ENCODE results near the gene PIGS. TPM values are rescaled to one million over a fixed set of nuclear protein-coding genes. Genes with fewer than 3 reads are reported as not detected.

Gene PIGS
- total RNA-seq, 4 donors from 2014 or later = 41.9 to 55.5 (median 47.2) TPM

- Histone ChIP-seq H3K9me3 (no peaks in the 10 kb centered on the region), H3K36me3 (peaks cover 0 to 4% (median 1%) of the 10 kb centered on the region in 4 donors), H3K27me3 (no peaks in the 10 kb centered on the region), H3K4me3 (no peak overlapping the region), H3K4me1 (peaks cover 39 to 54% (median 46%) of the 10 kb centered on the region in 4 donors), H3K27ac (replicated peaks in 1 of 4) (no peak overlapping the region)
- intact Hi-C loops (cut with DNase I) = no loop called here
- 98% methylated on average over 6 of the region's 6 CpGs for WGBS
- TF ChIP-seq EP300 (IDR thresholded peaks at IDR 0.05) (no peak), POLR2AphosphoS5 (IDR thresholded peaks at IDR 0.05) (no peak), CTCF (IDR thresholded peaks at IDR 0.05) (no peak), POLR2A (IDR thresholded peaks at IDR 0.05; ENCODE audit: low read depth) (no peak)
- DNase-seq (ENCODE audit: extremely low spot score) = no peak
Measured at GRCh38 chr17:28573966-28574480, 2.7 kb upstream of the PIGS start.

GRCh38 chr17:28573521-28573920 is 2.2 kb upstream of the PIGS start:
- no peak for DNase-seq (ENCODE audit: extremely low spot score)
- TF ChIP-seq POLR2AphosphoS5 (IDR thresholded peaks at IDR 0.05) (no peak), POLR2A (IDR thresholded peaks at IDR 0.05; ENCODE audit: low read depth) (no peak), EP300 (IDR thresholded peaks at IDR 0.05) (no peak), CTCF (IDR thresholded peaks at IDR 0.05) (no peak)
- WGBS = 94% methylated on average over 9 of the region's 9 CpGs
- Histone ChIP-seq H3K9me3 (no peaks in the 10 kb centered on the region), H3K36me3 (peaks cover 0 to 4% (median 0%) of the 10 kb centered on the region in 4 donors), H3K4me1 (peaks cover 40 to 58% (median 48%) of the 10 kb centered on the region in 4 donors), H3K27me3 (no peaks in the 10 kb centered on the region), H3K27ac (replicated peaks in 1 of 4) (no peak overlapping the region), H3K4me3 (no peak overlapping the region)
- intact Hi-C loops (cut with DNase I) = no loop called here

GRCh38 chr17:28573040-28573380 is 1.7 kb upstream of the PIGS start:
- H3K27ac ChIP-seq (replicated peaks in 1 of 4) = no peak overlapping the region
- no peak for TF ChIP-seq POLR2A (IDR thresholded peaks at IDR 0.05; ENCODE audit: low read depth)
- no peak for TF ChIP-seq POLR2AphosphoS5 (IDR thresholded peaks at IDR 0.05)
- no peak for TF ChIP-seq CTCF (IDR thresholded peaks at IDR 0.05)
- TF ChIP-seq EP300 (IDR thresholded peaks at IDR 0.05) = no peak

GRCh38 chr17:28572259-28573039 is 1.1 kb upstream of the PIGS start:
- H3K4me3 ChIP-seq = peak overlapping the region; percentile 76 to 92 (median 86)
- no peak for DNase-seq (ENCODE audit: extremely low spot score)
- H3K27me3 ChIP-seq = no peaks in the 10 kb centered on the region
- WGBS = 68% methylated on average over 3 of the region's 5 CpGs
- H3K9me3 ChIP-seq = no peaks in the 10 kb centered on the region
- H3K27ac ChIP-seq (replicated peaks in 1 of 4) = peak overlapping the region; percentile 73 to 88 (median 78)
- H3K36me3 ChIP-seq = peaks cover 0 to 4% (median 0%) of the 10 kb centered on the region in 4 donors
- TF ChIP-seq EP300 (IDR thresholded peaks at IDR 0.05) (no peak), POLR2AphosphoS5 (IDR thresholded peaks at IDR 0.05) (no peak), POLR2A (IDR thresholded peaks at IDR 0.05; ENCODE audit: low read depth) (no peak), CTCF (IDR thresholded peaks at IDR 0.05) (no peak)
- intact Hi-C loops (cut with DNase I) = no loop called here
- peaks cover 40 to 56% (median 47%) of the 10 kb centered on the region in 4 donors for H3K4me1 ChIP-seq

More at GRCh38 chr17:28573040-28573380, 1.7 kb upstream of the PIGS start:
- intact Hi-C loops (cut with DNase I) = no loop called here
- Histone ChIP-seq H3K4me1 (peaks cover 40 to 58% (median 48%) of the 10 kb centered on the region in 4 donors), H3K4me3 (no peak overlapping the region), H3K27me3 (no peaks in the 10 kb centered on the region), H3K9me3 (no peaks in the 10 kb centered on the region), H3K36me3 (peaks cover 0 to 4% (median 0%) of the 10 kb centered on the region in 4 donors)
- no peak for DNase-seq (ENCODE audit: extremely low spot score)
